Breast epithelium (tissue), 4 donors: ENCODE data around the gene CABP4. TPM values are rescaled to one million over a fixed set of nuclear protein-coding genes. Genes with fewer than 3 reads are reported as not detected.

ENCODE experiments used
- DNase-seq, 2 donors: peaks; one replicate each; pipeline ENCODE4 v3.0.0-alpha.2; 2019; ENCODE audit warnings: low spot score in 2 of 2
- H3K27ac ChIP-seq, 2 donors: fragments of 200-600 bp; sonication (generic) in 1 of 2; one replicate each; pipeline ENCODE4 v1.5.1; 2016 to 2019; ENCODE audit warnings: mild to moderate bottlenecking in 1 of 2
- H3K27me3 ChIP-seq, 2 donors: fragments of 200-600 bp; sonication (generic) in 1 of 2; one replicate each; pipeline versions ENCODE4 v1.5.1 to v1.6.0; 2017 to 2019; ENCODE audit warnings: control low read depth in 1 of 2, mild to moderate bottlenecking in 1 of 2
- H3K36me3 ChIP-seq: fragments of 200-600 bp; one replicate; pipeline ENCODE4 v1.5.1; 2019
- H3K4me1 ChIP-seq, 2 donors: fragments of 200-600 bp; sonication (generic); one replicate each; pipeline ENCODE4 v1.5.1; 2016 to 2019; ENCODE audit warnings: control low read depth in 1 of 2
- H3K4me3 ChIP-seq, 3 donors: fragments of 200-600 bp; sonication (generic); 1 replicate in 2 of 3; 2 replicates in 1 of 3; pipeline ENCODE4 v1.5.1; 2016 to 2019; ENCODE audit warnings: mild to moderate bottlenecking in 3 of 3, moderate library complexity in 2 of 3
- H3K9me3 ChIP-seq, 2 donors: fragments of 200-600 bp; sonication (generic) in 1 of 2; one replicate each; pipeline ENCODE4 v1.5.1; 2016 to 2019; ENCODE audit warnings: control low read depth in 1 of 2
- POLR2A ChIP-seq: fragments of 450-650 bp; IDR thresholded peaks from one replicate; pipeline ENCODE4 v1.6.1; 2016; ENCODE audit warnings: antibody characterized with exemption, mild to moderate bottlenecking, moderate library complexity
- POLR2AphosphoS5 ChIP-seq, 3 donors: sonication (generic); formaldehyde crosslinking; IDR thresholded peaks; one replicate each; pipeline ENCODE4 v1.6.1; 2017; ENCODE audit warnings: antibody characterized with exemption in 3 of 3
- intact Hi-C: fragments of 100-400 bp; cut with DNase I; formaldehyde crosslinking; loops from one replicate; pipeline ENCODE4 v1.15.1; 2023; ENCODE audit warnings: low total_unique reads
- total RNA-seq, 3 donors: library from RNA; depleted of rRNA; stranded (reverse); fragments of >200 nt; gene quantifications; one replicate each; pipeline ENCODE4 v1.1.0, GENCODE V29; 2016
- TF ChIP-seq, protein P1 (sequence below), 3 donors: fragments of 450-650 bp; IDR thresholded peaks; one replicate each; pipeline ENCODE4 v1.5.1; 2016 to 2017; ENCODE audit warnings: antibody characterized with exemption in 3 of 3, mild to moderate bottlenecking in 3 of 3, moderate library complexity in 3 of 3

The CABP4 gene
- total RNA-seq, 3 donors from 2014 or later: 3.5 to 10.7 (median 3.9) TPM

DNA sequence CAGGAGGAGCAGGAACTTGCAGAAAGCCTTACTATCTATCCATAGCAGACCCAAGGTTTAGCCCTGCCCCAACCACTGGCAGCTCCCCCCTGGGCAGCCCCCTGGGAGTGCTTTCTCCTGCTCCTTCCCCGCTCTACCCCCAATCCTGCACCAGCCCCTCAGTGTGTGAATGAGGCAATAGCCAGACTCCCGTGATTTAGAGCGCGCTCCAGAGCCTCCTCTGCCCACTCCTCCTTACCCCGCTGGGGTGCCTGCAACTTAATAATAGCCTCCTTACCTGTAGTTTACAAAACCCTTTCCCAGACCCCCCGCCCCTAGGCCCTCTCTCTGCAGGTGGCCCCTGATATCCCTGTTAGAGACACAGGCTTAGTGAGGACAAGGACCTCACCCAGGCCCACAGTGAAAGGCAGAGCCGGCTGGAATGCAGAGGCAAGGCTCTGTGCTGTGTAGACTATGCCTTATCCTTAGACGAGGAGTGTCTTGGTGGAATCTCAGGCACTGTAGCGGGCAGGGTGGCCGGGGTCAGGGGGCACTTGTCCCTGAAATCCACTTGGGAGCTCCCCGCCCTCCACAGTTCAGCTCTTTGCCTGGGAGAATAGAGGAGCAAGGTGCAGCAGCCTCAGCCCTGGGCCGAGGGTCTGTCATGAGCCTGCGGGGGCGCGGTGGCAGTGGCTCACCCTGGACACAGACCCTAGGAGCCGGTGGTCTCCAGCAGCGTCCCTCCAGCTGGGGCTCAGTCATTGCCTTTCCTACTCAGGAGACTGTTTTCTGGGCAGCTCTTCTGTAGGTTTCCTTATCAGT is 44.0 kb upstream of the CABP4 start:
- Histone ChIP-seq H3K27ac (no peak overlapping the region), H3K4me3 (no peak overlapping the region), H3K9me3 (no peaks in the 10 kb centered on the region), H3K27me3 (peaks cover 0 to 15% of the 10 kb centered on the region in 2 donors), H3K4me1 (peaks cover 0 to 6% of the 10 kb centered on the region in 2 donors), H3K36me3 (no peaks in the 10 kb centered on the region)
- intact Hi-C loops: no loop called here
- no peak for TF ChIP-seq POLR2A
- TF ChIP-seq POLR2AphosphoS5 (IDR thresholded peaks at IDR 0.05): no peak
- TF ChIP-seq, protein P1, sequence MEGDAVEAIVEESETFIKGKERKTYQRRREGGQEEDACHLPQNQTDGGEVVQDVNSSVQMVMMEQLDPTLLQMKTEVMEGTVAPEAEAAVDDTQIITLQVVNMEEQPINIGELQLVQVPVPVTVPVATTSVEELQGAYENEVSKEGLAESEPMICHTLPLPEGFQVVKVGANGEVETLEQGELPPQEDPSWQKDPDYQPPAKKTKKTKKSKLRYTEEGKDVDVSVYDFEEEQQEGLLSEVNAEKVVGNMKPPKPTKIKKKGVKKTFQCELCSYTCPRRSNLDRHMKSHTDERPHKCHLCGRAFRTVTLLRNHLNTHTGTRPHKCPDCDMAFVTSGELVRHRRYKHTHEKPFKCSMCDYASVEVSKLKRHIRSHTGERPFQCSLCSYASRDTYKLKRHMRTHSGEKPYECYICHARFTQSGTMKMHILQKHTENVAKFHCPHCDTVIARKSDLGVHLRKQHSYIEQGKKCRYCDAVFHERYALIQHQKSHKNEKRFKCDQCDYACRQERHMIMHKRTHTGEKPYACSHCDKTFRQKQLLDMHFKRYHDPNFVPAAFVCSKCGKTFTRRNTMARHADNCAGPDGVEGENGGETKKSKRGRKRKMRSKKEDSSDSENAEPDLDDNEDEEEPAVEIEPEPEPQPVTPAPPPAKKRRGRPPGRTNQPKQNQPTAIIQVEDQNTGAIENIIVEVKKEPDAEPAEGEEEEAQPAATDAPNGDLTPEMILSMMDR (IDR thresholded peaks at IDR 0.05): no peak
- no peak for DNase-seq

DNA sequence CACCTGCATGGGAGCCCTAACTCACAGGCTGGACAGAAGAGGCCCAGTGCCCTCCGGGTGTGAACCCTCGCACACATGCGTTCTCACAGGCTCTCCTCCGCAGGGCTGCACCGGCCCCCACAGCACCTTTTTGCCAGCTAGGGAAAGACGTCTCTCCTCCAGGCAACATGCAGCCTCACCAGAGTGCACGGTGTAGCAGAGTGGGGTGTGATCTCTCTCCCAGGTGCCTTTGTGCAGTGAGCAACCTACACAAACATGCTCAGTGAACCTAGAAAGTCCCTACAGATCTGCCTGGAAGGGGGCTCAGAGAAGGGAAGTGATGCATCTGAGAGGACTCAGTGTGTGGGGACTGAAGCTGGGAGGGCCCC is 43.4 kb upstream of the CABP4 start:
- H3K27ac ChIP-seq: no peak overlapping the region
- TF ChIP-seq POLR2AphosphoS5 (IDR thresholded peaks at IDR 0.05) (no peak), POLR2A (no peak)
- TF ChIP-seq, protein P1 (IDR thresholded peaks at IDR 0.05): no peak
- H3K9me3 ChIP-seq: no peaks in the 10 kb centered on the region
- no peak for DNase-seq
- no peak overlapping the region for H3K4me3 ChIP-seq
- intact Hi-C loops: no loop called here
- peaks cover 0 to 6% of the 10 kb centered on the region in 2 donors for H3K4me1 ChIP-seq
- H3K36me3 ChIP-seq: no peaks in the 10 kb centered on the region
- peaks cover 0 to 15% of the 10 kb centered on the region in 2 donors for H3K27me3 ChIP-seq

DNA sequence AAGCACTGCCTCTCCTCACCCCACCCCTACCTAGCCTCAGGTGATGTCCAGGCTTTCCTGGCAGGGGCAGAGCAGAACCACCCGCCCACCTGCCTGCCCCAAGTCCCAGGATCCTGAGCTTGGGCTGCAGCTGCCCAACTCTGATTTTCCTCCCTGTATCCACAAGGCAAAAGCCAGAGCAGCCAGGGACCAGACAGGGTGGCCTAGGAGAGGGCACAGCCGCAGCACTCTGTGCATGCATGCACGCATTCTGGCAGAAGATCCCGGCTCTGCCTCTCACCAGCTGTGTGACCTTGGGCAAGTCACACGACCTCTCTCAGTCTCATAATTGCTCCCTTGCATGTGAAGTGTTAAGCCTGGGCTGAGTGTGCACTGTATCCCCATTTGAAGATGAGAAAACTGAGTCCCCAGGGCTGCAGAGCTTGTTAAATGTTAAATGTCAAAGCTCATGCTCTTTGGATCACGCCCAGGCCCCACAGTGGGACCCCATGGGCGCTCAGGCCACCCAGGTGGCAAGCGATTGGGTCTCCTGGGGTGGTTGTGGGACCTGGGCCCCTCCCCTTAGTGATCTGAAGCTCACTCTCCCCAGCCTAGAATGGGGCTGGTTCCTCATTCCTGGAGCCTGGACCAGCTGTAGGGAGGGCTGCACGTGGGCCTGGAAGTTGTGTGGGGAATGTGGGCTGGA is 42.5 kb upstream of the CABP4 start:
- intact Hi-C loops: no loop called here
- TF ChIP-seq POLR2A: no peak
- TF ChIP-seq, protein P1 (IDR thresholded peaks at IDR 0.05): no peak
- no peak for TF ChIP-seq POLR2AphosphoS5 (IDR thresholded peaks at IDR 0.05)
- H3K4me1 ChIP-seq: peaks cover 0 to 6% of the 10 kb centered on the region in 2 donors
- H3K27me3 ChIP-seq: peaks cover 0 to 15% of the 10 kb centered on the region in 2 donors
- DNase-seq: no peak
- no peak overlapping the region for H3K27ac ChIP-seq
- no peaks in the 10 kb centered on the region for H3K36me3 ChIP-seq
- H3K4me3 ChIP-seq: no peak overlapping the region
- H3K9me3 ChIP-seq: no peaks in the 10 kb centered on the region

DNA sequence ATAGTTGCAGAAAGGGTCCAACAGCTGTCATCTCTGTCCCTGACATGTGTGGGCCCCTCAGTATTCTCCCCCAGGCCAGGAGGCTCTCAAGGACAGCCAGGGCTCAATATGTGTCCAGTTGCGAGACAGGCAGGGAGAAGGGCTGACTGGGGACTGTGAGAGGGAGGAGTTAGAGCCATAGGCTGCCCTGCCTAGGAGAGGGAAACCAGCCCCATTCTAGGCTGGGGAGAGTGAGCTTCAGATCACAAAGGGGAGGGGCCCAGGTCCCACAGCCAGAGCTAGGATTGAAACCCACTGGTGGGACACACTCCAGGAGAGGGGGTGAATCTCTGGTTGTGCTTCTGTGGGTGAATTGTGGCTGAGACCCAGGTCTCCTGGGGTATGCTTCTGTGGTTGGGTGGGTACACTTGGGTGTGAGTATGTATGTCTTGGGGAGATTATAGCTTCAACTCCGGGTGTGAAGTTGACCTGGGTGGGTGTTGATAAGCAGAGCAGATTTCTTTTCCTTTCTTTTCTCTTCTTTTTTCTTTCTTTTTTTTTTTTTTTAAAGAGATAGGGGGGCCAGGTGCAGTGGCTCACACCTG is 41.8 kb upstream of the CABP4 start:
- Histone ChIP-seq H3K27me3 (peaks cover 0 to 15% of the 10 kb centered on the region in 2 donors), H3K9me3 (no peaks in the 10 kb centered on the region), H3K36me3 (no peaks in the 10 kb centered on the region), H3K4me1 (peaks cover under 1 to 6% of the 10 kb centered on the region in 2 donors), H3K4me3 (no peak overlapping the region), H3K27ac (no peak overlapping the region)
- no peak for TF ChIP-seq POLR2AphosphoS5 (IDR thresholded peaks at IDR 0.05)
- TF ChIP-seq, protein P1 (IDR thresholded peaks at IDR 0.05): no peak
- TF ChIP-seq POLR2A: no peak
- intact Hi-C loops: no loop called here
- no peak for DNase-seq
